ENCODE measurements around the gene PIP5K1C.

- TF ChIP-seq EZH2 (IDR thresholded peaks at IDR 0.05) = no peak
- no peak for TF ChIP-seq POLR2AphosphoS5 (IDR thresholded peaks at IDR 0.05; ENCODE audit: borderline replicate concordance, low read depth, low read length)
Observed at GRCh38 chr19:3621689-3622088, 78.6 kb downstream of the PIP5K1C start.
